KOPT-K1 (cell line): ENCODE measurements around the gene PAPSS2.
"Not testable (repeated sequence)": the region's sequence is repeated elsewhere in the genome, so short reads cannot be mapped to it uniquely, and the experiment has no call there.

ENCODE experiments used
- H3K27ac ChIP-seq: fragments of 200-600 bp; sonication (generic); 2 replicates; pipeline ENCODE4 v1.5.1; 2016; ENCODE audit warnings: antibody characterized with exemption, mild to moderate bottlenecking, low read depth, low read length; ENCODE audit not compliant: poor library complexity, severe bottlenecking
- H3K36me3 ChIP-seq: fragments of 200-600 bp; sonication (generic); 2 replicates; pipeline ENCODE4 v1.5.1; 2017; ENCODE audit warnings: antibody characterized with exemption, mild to moderate bottlenecking, low read length, moderate library complexity; ENCODE audit not compliant: insufficient read depth
- H3K9me3 ChIP-seq: fragments of 200-600 bp; sonication (generic); 2 replicates; pipeline ENCODE4 v1.5.1; 2017; ENCODE audit warnings: antibody characterized with exemption, low read length, mild to moderate bottlenecking; ENCODE audit not compliant: insufficient read depth, poor library complexity, severe bottlenecking

Gene PAPSS2

DNA sequence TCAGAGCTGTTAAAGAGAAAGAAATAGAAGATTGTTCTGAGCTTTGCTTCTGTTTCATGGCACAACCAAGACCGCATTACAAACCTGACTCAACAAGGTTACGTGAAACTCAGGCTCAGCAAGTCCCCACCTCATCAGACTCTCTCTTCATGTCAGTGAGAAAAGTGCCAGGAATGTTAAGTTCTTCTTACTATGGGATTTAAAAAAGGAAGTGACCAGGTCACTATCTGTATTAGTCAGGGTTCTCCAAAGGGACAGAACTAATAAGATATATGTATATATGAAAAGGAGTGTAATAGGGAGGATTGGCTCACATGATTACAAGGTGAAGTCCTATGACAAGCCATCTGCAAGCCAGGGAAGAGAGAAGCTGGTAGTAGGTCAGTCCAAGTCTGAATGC, 25.4 kb upstream of the PAPSS2 start:
- peaks cover 10% of the 10 kb centered on the region for H3K9me3 ChIP-seq
- no peaks in the 10 kb centered on the region for H3K36me3 ChIP-seq
- H3K27ac ChIP-seq: no peak overlapping the region

- Histone ChIP-seq H3K9me3 (peaks cover 10% of the 10 kb centered on the region), H3K36me3 (no peaks in the 10 kb centered on the region), H3K27ac (no peak overlapping the region)
These were observed 24.0 kb upstream of the PAPSS2 start for GRCh38 chr10:87635498-87636312.

DNA sequence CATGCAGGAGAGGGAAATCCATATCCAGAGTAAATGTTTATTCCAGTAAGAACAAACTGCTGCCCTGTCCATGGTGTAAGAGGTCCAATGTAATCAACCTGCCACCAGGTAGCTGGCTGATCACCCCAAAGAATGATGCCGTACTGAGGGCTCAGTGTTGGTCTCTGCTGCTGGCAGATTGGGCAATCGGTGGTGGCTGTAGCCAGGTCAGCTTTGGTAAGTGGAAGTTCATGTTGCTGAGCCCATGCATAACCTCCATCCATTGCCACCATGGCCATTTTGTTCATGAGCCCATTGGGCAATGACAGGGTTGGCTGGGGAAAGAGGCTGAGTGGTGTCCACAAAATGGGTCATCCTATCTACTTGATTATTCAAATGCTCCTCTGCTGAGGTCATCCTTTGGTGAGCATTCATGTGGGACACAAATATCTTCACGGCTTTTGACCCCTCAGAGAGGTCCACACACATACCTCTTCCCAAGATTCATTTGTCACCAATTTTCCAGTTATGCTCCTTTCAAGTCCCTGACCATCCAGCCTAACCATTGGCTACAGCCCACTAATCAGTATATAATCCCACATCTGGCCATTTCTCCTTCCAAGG, 23.3 kb upstream of the PAPSS2 start:
- Histone ChIP-seq H3K27ac (no peak overlapping the region), H3K9me3 (peaks cover 10% of the 10 kb centered on the region), H3K36me3 (no peaks in the 10 kb centered on the region)

DNA sequence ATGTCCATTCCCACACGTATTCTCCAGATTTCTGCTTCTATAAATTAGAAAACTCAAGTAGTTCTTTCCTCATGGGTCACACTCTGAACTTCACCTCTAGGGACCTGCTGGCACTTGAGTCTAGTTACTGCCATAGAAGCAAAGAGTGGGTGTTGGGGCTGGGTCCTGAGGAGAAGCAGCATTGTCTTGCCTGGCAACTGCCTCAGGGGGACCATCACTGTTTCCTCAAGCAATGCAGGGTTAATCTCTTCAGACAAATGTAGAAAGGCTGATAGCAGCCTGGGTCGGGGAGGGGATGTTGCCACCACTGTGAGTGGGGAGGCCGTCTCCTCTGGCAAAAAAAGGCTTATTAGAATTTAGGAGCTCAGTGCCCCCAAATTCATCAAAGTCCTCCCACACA, 20.2 kb upstream of the PAPSS2 start:
- no peaks in the 10 kb centered on the region for H3K36me3 ChIP-seq
- no peaks in the 10 kb centered on the region for H3K9me3 ChIP-seq
- no peak overlapping the region for H3K27ac ChIP-seq

GRCh38 chr10:87640043-87640442, 19.6 kb upstream of the PAPSS2 start:
- H3K9me3 ChIP-seq: no peaks in the 10 kb centered on the region
- H3K27ac ChIP-seq: no peak overlapping the region
- H3K36me3 ChIP-seq: no peaks in the 10 kb centered on the region

- Histone ChIP-seq H3K27ac (no peak overlapping the region), H3K36me3 (no peaks in the 10 kb centered on the region), H3K9me3 (no peaks in the 10 kb centered on the region)
These were observed 17.2 kb upstream of the PAPSS2 start for GRCh38 chr10:87642486-87642885.

DNA sequence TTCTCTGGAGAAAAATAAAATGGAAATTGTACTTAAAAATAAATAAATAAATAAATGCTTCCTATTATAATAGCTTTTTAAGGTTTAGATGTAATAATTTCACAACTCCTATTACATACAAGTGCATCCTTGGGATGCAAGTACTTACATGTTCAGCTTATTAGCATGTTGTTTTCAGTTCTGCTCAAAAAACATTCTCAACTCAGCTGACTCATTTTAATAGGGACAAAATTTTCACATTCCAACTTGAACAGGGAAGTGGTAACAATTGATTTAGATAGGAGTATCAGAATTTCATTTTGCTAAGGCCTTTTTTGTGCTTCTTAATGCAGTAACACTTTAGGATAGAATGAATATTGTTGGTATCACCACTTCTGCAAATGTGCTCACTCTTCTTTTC, 16.7 kb upstream of the PAPSS2 start:
- Histone ChIP-seq H3K36me3 (no peaks in the 10 kb centered on the region), H3K27ac (no peak overlapping the region), H3K9me3 (no peaks in the 10 kb centered on the region)

DNA sequence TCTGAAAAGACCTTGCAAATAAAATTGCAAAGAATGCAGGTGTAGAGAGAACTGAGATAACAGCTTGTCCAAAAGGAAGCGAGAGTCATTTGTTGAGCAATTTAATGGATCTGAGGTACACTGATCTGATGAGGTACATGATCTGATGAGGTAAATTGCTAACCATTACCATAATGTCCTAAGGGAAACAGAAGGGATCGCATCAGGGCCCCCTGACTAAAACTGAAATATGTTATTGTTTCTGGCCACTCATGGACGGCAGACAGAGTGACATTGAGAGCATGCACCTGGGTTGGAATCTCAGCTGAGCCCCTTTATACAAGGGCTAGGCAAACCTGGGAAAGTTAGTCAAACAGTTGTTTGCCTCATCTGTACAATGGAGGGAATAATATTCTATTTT, 15.8 kb upstream of the PAPSS2 start:
- no peak overlapping the region for H3K27ac ChIP-seq
- H3K36me3 ChIP-seq: no peaks in the 10 kb centered on the region

DNA sequence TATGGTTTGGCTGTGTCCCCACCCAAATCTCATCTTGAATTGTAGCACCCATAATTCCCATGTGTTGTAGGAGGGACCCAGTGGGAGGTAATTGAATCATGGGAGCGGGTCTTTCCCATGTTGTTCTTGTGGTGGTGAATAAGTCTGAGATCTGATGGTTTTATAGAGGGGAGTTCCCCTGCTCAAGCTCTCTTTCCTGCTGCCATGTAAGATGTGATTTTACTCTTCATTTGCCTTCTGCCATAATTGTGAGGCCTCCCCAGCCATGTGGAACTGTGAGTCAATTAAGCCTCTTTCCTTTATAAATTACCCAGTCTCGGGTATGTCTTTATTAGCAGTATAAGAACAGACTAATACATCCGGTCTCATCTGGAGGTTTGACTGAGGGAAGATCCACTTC, 15.2 kb upstream of the PAPSS2 start:
- H3K27ac ChIP-seq, H3K36me3 ChIP-seq, H3K9me3 ChIP-seq: not testable (repeated sequence)

More for the DNA sequence above, 15.8 kb upstream of the PAPSS2 start:
- no peaks in the 10 kb centered on the region for H3K9me3 ChIP-seq

DNA sequence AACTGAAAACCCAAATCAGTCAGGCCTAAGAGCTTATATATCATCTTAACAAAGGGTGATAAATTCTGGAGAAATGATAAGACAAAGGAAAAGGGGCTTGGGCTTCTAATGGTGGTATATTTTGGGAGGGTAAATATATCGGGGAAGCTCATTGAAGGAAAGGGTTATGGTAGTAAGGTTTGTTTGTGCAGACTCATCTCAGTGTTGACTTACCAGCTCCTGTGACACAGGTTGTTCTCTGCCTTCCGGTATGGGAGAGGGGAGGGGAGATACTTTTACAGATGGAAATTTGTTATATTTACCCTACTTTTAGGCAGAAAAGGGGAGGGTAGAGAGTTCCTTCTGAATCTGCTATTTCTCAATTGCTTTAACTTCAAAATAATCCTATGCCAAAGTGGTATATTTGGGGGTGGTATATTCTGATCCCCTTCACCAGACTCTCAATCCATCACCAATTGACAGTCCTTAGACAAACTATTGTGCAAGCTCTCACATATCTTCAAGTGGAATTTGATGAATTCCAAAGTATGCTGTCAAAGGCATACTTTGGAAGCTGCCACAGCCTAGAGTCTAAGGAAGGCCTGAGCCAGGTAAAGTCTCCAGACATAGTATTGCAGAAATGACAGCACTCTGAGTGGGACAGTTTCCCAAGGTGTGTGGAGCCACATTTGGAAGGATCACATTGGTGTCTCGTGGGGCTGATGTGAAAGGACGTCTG, 13.3 kb upstream of the PAPSS2 start:
- Histone ChIP-seq H3K36me3 (no peaks in the 10 kb centered on the region), H3K27ac (no peak overlapping the region), H3K9me3 (no peaks in the 10 kb centered on the region)

DNA sequence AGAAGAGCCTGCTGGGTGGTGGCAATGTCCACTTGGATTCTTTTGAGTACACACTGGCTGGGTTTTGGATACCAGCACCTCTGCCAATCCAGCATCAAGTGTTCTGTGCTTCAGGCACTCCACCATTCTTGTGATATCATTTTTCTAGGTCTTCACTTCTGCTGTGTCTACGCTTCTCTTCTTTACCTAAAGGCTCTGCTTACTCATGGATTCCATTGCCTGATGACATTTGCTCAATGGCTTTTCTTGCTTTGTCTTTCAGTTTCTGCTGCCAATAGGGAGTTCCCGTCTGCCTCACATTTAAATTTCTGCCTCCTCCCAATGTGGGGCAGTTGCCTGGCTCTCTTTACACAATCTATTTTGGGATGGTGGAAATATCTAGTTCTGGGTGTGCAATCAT, 12.7 kb upstream of the PAPSS2 start:
- Histone ChIP-seq H3K27ac (no peak overlapping the region), H3K36me3 (no peaks in the 10 kb centered on the region), H3K9me3 (no peaks in the 10 kb centered on the region)

DNA sequence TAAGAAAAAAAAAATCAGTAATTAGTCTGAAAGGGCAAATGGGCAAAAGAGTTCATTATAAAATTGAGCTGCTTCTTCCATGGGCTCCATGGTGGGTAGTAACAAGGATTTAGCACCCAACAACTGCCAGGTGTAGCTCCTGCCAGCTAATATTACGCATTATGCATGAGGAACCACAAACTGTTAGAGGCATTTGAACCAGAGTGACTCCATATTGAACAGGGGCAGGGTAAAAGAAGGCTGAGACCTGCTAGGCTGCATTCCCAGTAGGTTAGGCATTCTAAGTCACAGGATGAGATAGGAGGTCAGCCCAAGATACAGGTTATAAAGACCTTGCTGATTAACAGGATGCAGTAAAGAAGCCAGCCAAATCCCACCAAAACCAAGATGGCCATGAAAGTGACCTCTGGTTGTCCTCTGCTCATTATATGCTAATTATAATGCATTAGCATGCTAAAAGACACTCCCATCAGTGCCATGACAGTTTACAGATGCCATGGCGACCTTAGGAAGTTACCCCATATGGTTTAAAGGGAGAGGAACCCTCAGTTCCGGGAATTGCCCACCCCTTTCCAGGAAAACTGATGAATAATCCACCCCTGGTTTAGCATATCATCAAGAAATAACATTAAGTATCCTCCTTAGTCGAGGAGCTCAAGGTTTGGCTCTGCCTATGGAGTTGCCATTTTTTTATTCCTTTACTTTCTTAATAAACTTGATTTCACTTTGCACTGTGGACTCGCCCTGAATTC, 8.7 kb upstream of the PAPSS2 start:
- no peaks in the 10 kb centered on the region for H3K9me3 ChIP-seq
- no peaks in the 10 kb centered on the region for H3K36me3 ChIP-seq
- no peak overlapping the region for H3K27ac ChIP-seq

- Histone ChIP-seq H3K9me3 (no peaks in the 10 kb centered on the region), H3K27ac (no peak overlapping the region), H3K36me3 (no peaks in the 10 kb centered on the region)
These were observed 7.9 kb upstream of the PAPSS2 start for GRCh38 chr10:87651801-87652200.

- H3K9me3 ChIP-seq: no peaks in the 10 kb centered on the region
- no peak overlapping the region for H3K27ac ChIP-seq
- no peaks in the 10 kb centered on the region for H3K36me3 ChIP-seq
These were observed 7.4 kb upstream of the PAPSS2 start for GRCh38 chr10:87652261-87652660.

- H3K9me3 ChIP-seq: no peaks in the 10 kb centered on the region
- H3K36me3 ChIP-seq: no peaks in the 10 kb centered on the region
- H3K27ac ChIP-seq: no peak overlapping the region
These were observed 5.5 kb upstream of the PAPSS2 start for GRCh38 chr10:87654212-87654611.
